A549 (cell line): ENCODE results near the gene KRT6B.

Experiments
- CEBPB ChIP-seq, 2 experiments: fragments of >200 bp in 1 of 2; sonication (Bioruptor Twin) in 1 of 2; formaldehyde crosslinking in 1 of 2; IDR thresholded peaks; 2 replicates each; pipeline ENCODE4 v1.6.1; 2012 to 2016
- CHD2 ChIP-seq: fragments of 150-350 bp; IDR thresholded peaks from 2 replicates; pipeline ENCODE4 v1.6.1; 2014; ENCODE audit warnings: low read length; ENCODE audit not compliant: partially characterized antibody
- CHD4 ChIP-seq: fragments of 200-600 bp; sonication (generic); IDR thresholded peaks from 2 replicates; pipeline ENCODE4 v1.6.1; 2016; ENCODE audit warnings: antibody characterized with exemption, mild to moderate bottlenecking, borderline replicate concordance
- MAFK ChIP-seq: fragments of 450-650 bp; IDR thresholded peaks from 2 replicates; pipeline ENCODE4 v1.6.1; 2014; ENCODE audit not compliant: partially characterized antibody
- MAZ ChIP-seq: fragments of 150-350 bp; IDR thresholded peaks from 2 replicates; pipeline ENCODE4 v1.6.1; 2014; ENCODE audit warnings: antibody characterized with exemption, low read depth, low read length, borderline replicate concordance
- PBX3 ChIP-seq: IDR thresholded peaks from 2 replicates; pipeline ENCODE4 v1.6.1; 2012
- POLR2A ChIP-seq: IDR thresholded peaks from 2 replicates; pipeline ENCODE4 v1.6.1; 2012; ENCODE audit warnings: mild to moderate bottlenecking, low read length
- RAD21 ChIP-seq, 2 experiments: fragments of >200 bp in 1 of 2; sonication (Bioruptor Twin) in 1 of 2; formaldehyde crosslinking in 1 of 2; IDR thresholded peaks in 1 of 2; conservative IDR thresholded peaks in 1 of 2; 2 replicates in 1 of 2; 3 replicates in 1 of 2; pipeline ENCODE4 v1.6.1; 2012 to 2018; ENCODE audit warnings: inconsistent platforms in 1 of 2
- RFX5 ChIP-seq: fragments of 450-650 bp; IDR thresholded peaks from 2 replicates; pipeline ENCODE4 v1.7.1; 2014; ENCODE audit warnings: antibody characterized with exemption, mild to moderate bottlenecking, moderate library complexity
- RNF2 ChIP-seq: fragments of 200-600 bp; sonication (generic); IDR thresholded peaks from 2 replicates; pipeline ENCODE4 v1.6.1; 2016; ENCODE audit warnings: low read depth, mild to moderate bottlenecking, antibody characterized with exemption, moderate library complexity, borderline replicate concordance
- TF ChIP-seq, protein P1 (sequence below): fragments of >200 bp; sonication (Bioruptor Twin); formaldehyde crosslinking; IDR thresholded peaks from 3 replicates; pipeline ENCODE4 v1.5.1; 2016
- TF ChIP-seq, protein P2 (sequence below): fragments of 450-650 bp; IDR thresholded peaks from 2 replicates; pipeline ENCODE4 v1.6.1; 2014; ENCODE audit warnings: antibody characterized with exemption

DNA sequence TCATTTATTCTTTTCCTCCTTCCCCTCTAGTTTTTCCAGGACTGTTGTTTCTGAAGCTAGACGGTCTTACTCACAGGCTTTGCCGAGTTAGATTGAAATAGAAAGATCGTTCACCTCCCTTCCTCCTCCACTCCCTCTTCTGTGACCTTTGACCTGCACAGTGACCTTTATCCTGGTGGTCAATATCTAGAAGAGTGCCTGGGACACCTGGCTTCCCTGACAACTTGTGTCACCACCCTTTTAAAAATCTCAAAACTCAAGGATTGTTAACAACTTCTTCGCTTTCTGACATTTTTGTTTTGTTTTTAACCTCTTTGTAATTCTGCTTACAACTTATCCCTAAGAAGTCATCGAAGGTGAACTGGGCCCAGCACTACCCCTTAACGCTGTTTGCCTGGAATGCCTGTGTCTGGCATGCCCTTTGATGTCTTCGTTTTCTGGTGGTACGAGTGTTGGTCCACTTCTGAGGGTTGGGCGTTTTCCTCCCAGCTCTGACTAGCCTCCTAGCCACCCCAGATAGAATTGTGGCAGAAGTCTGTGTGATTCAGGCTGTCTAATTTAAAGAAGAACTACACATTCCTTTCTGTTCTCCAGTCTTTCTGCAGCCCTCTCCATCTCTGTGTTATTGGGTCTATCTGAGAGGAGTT, 15.0 kb downstream of the KRT6B start:
- TF ChIP-seq, protein P1, sequence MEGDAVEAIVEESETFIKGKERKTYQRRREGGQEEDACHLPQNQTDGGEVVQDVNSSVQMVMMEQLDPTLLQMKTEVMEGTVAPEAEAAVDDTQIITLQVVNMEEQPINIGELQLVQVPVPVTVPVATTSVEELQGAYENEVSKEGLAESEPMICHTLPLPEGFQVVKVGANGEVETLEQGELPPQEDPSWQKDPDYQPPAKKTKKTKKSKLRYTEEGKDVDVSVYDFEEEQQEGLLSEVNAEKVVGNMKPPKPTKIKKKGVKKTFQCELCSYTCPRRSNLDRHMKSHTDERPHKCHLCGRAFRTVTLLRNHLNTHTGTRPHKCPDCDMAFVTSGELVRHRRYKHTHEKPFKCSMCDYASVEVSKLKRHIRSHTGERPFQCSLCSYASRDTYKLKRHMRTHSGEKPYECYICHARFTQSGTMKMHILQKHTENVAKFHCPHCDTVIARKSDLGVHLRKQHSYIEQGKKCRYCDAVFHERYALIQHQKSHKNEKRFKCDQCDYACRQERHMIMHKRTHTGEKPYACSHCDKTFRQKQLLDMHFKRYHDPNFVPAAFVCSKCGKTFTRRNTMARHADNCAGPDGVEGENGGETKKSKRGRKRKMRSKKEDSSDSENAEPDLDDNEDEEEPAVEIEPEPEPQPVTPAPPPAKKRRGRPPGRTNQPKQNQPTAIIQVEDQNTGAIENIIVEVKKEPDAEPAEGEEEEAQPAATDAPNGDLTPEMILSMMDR = no peak
- TF ChIP-seq RAD21 (conservative IDR thresholded peaks at IDR 0.05 in 1 of 2, IDR thresholded peaks at IDR 0.05 in 1 of 2) (no peak), POLR2A (no peak), MAFK (no peak), CHD4 (no peak), CHD2 (no peak), MAZ (no peak), RFX5 (no peak), PBX3 (no peak), RNF2 (no peak), CEBPB (IDR thresholded peaks at IDR 0.05) (no peak)
- TF ChIP-seq, protein P2, sequence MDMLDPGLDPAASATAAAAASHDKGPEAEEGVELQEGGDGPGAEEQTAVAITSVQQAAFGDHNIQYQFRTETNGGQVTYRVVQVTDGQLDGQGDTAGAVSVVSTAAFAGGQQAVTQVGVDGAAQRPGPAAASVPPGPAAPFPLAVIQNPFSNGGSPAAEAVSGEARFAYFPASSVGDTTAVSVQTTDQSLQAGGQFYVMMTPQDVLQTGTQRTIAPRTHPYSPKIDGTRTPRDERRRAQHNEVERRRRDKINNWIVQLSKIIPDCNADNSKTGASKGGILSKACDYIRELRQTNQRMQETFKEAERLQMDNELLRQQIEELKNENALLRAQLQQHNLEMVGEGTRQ = no peak
